ENCODE data around the gene HOXD3.

The HOXD3 gene

GRCh38 chr2:176151442-176152287 lies 5.4 kb upstream of the HOXD3 start, which contains the start of gene HOXD4:
Gene HOXD4 (plus strand): TSS chr2:176151550. CDS start chr2:176151634, 84 bp downstream.
- no peak for DNase-seq

- DNase-seq: no peak
Measured at GRCh38 chr2:176152350-176153181, 4.5 kb upstream of the HOXD3 start.

- DNase-seq: no peak
Measured at GRCh38 chr2:176154576-176155252, 2.4 kb upstream of the HOXD3 start.

GRCh38 chr2:176155356-176156044 lies 1.6 kb upstream of the HOXD3 start:
- DNase-seq: no peak

GRCh38 chr2:176156301-176156806 lies 753 bp upstream of the HOXD3 start:
- no peak for DNase-seq

- no peak for DNase-seq
Measured at GRCh38 chr2:176157499-176158185, 535 bp downstream of the HOXD3 start.

GRCh38 chr2:176158186-176158591 lies 1.1 kb downstream of the HOXD3 start:
- DNase-seq: no peak

- DNase-seq: no peak
Measured at GRCh38 chr2:176158855-176159662, 2.0 kb downstream of the HOXD3 start.

- no peak for DNase-seq
Measured at GRCh38 chr2:176159663-176160250, 2.6 kb downstream of the HOXD3 start.

GRCh38 chr2:176160251-176160985 lies 3.3 kb downstream of the HOXD3 start:
- DNase-seq: no peak

GRCh38 chr2:176160986-176161824 lies 4.1 kb downstream of the HOXD3 start:
- DNase-seq: no peak

- no peak for DNase-seq
Measured at GRCh38 chr2:176161825-176162626, 4.9 kb downstream of the HOXD3 start.

- DNase-seq: no peak
Measured at GRCh38 chr2:176162911-176163671, 6.0 kb downstream of the HOXD3 start.

GRCh38 chr2:176163672-176164056 lies 6.6 kb downstream of the HOXD3 start:
- DNase-seq: no peak

GRCh38 chr2:176164201-176164600 lies 7.1 kb downstream of the HOXD3 start:
- DNase-seq: no peak

- DNase-seq: no peak
Measured at GRCh38 chr2:176164611-176165369, 7.7 kb downstream of the HOXD3 start.

Measured in activated CD4-positive, alpha-beta T cell treated with anti-CD3 and anti-CD28 coated beads for 48 hours (primary cell).